GM23248 (cell line): ENCODE data around the gene LMNTD1.

Experiments
- EZH2 ChIP-seq: fragments of 200-600 bp; sonication (generic); IDR thresholded peaks from 2 replicates; pipeline ENCODE4 v1.6.1; 2018; ENCODE audit warnings: antibody characterized with exemption, mild to moderate bottlenecking; ENCODE audit not compliant: insufficient read depth, poor library complexity, severe bottlenecking
- EZH2phosphoT487 ChIP-seq: fragments of 200-600 bp; sonication (generic); IDR thresholded peaks from 2 replicates; pipeline ENCODE4 v1.6.1; 2018; ENCODE audit warnings: antibody characterized with exemption, moderate library complexity, mild to moderate bottlenecking, low read depth; ENCODE audit not compliant: insufficient read depth

- TF ChIP-seq EZH2phosphoT487 (no peak), EZH2 (no peak)
These were observed 17.3 kb upstream of the LMNTD1 start for GRCh38 chr12:25570418-25570817.
